Adrenal gland (tissue), 12 donors: ENCODE measurements around the gene TMPO. TPM values are rescaled to one million over a fixed set of nuclear protein-coding genes. Genes with fewer than 3 reads are reported as not detected.

Experiments used
- DNase-seq, 7 donors: peaks; one replicate each; pipeline ENCODE4 v3.0.0-alpha.2; 2019 to 2020
- H3K27ac ChIP-seq, 5 donors: fragments of 200-600 bp; sonication (generic) in 4 of 5; 1 replicate in 3 of 5; 2 replicates in 2 of 5; pipeline versions ENCODE4 v1.5.1 to v1.8.0; 2016 to 2020; ENCODE audit warnings: mild to moderate bottlenecking in 1 of 5
- H3K27me3 ChIP-seq: fragments of 200-600 bp; 2 replicates; pipeline ENCODE4 v1.8.0; 2021
- H3K36me3 ChIP-seq, 2 donors: fragments of 200-600 bp; replicated peaks in 1 of 2; 1 replicate in 1 of 2; 2 replicates in 1 of 2; pipeline versions ENCODE4 v1.5.1 to v1.8.0; 2018 to 2022
- H3K4me1 ChIP-seq, 2 donors: fragments of 200-600 bp; replicated peaks in 1 of 2; 1 replicate in 1 of 2; 2 replicates in 1 of 2; pipeline versions ENCODE4 v1.5.1 to v1.8.0; 2018 to 2021
- H3K4me3 ChIP-seq, 4 donors: fragments of 200-600 bp; sonication (generic) in 3 of 4; one replicate each; pipeline ENCODE4 v1.5.1; 2016 to 2018
- H3K9me3 ChIP-seq, 3 donors: fragments of 200-600 bp; sonication (generic) in 1 of 3; replicated peaks in 1 of 3; 1 replicate in 2 of 3; 2 replicates in 1 of 3; pipeline versions ENCODE4 v1.5.1 to v1.8.0; 2016 to 2021
- CTCF ChIP-seq, 6 experiments: fragments of 450-650 bp in 4 of 6; fragments of 200-600 bp in 2 of 6; sonication (generic) in 1 of 6; IDR thresholded peaks; 1 replicate in 5 of 6; 2 replicates in 1 of 6; pipeline versions ENCODE4 v1.5.1 to v1.8.0; 2016 to 2021; ENCODE audit warnings: antibody characterized with exemption in 6 of 6, mild to moderate bottlenecking in 2 of 6, moderate library complexity in 1 of 6
- POLR2A ChIP-seq, 2 donors: fragments of 450-650 bp; IDR thresholded peaks; one replicate each; pipeline ENCODE4 v1.6.1; 2017; ENCODE audit warnings: antibody characterized with exemption in 2 of 2, mild to moderate bottlenecking in 2 of 2, moderate library complexity in 1 of 2
- WGBS, 4 donors: extraction: QIAGEN DNeasy Blood & Tissue Kit in 2 of 4; methylation state at CpG; one replicate each; pipeline versions ENCODE4 v1.1.5 to v1.1.7; 2013 to 2017; 5-methylcytosine and 5-hydroxymethylcytosine counted together
- intact Hi-C, 2 donors: fragments of 100-400 bp; cut with DNase I; formaldehyde crosslinking; loops; one replicate each; pipeline versions ENCODE4 v1.14.1 to v1.15.0; 2022 to 2023
- polyA plus RNA-seq, 3 donors: library from polyadenylated mRNA; stranded (reverse); fragments of 200-250 nt in 2 of 3; fragments of 350-450 nt in 1 of 3; fragmentation: Illumina TruSeq in 1 of 3; extraction: RNeasy Lipid Tissue Mini Kit (QIAGEN cat#74804) in 1 of 3; gene quantifications; one replicate each; pipeline ENCODE4 v1.2.3, GENCODE V29; 2013 to 2014
- total RNA-seq, 9 donors: library from RNA; depleted of rRNA in 4 of 9; stranded (reverse); fragments of >200 nt in 4 of 9; fragments of 120-200 nt in 1 of 9; fragmentation: NEBNext Ultra II Directional in 1 of 9; extraction: Animal tissue kit (Norgen Biotek cat#: 25700) in 1 of 9; gene quantifications; one replicate each; pipeline versions ENCODE4 v1.1.0 to v1.2.4, GENCODE V29; 2013 to 2023
- donor health status: healthy with polysubstance abuse.
- donor health status: Bipolar disorder and iron deficiency.
- donor health status: DM: yes; HTN: yes; CAD: no.
- donor health status: DM: no; HTN: no; CAD: no.
- donor health status: DM: no; HTN: no; CAD: no.
- donor health status: DM: yes; HTN: yes; CAD: no.

The TMPO gene
- total and polyA plus RNA-seq, 12 donors: 8.7 to 111 (median 32.4) TPM

GRCh38 chr12:98469109-98469508 lies 46.3 kb upstream of the TMPO start:
- H3K9me3 ChIP-seq: no peaks in the 10 kb centered on the region
- WGBS, 4 donors: 87 to 96% (median 93%) methylated on average over 2 of the region's 2 CpGs
- TF ChIP-seq CTCF (IDR thresholded peaks at IDR 0.05) (no peak), POLR2A (IDR thresholded peaks at IDR 0.05) (no peak)

GRCh38 chr12:98470469-98471082 lies 44.8 kb upstream of the TMPO start:
- no peak for TF ChIP-seq POLR2A (IDR thresholded peaks at IDR 0.05)
- no peak for TF ChIP-seq CTCF (IDR thresholded peaks at IDR 0.05)
- no peak overlapping the region for H3K4me3 ChIP-seq
- H3K27ac ChIP-seq: peak overlapping the region in 2 of 5 donors; percentile 1 to 42
- peaks cover 6 to 17% of the 10 kb centered on the region in 2 donors for H3K4me1 ChIP-seq
- no peaks in the 10 kb centered on the region for H3K36me3 ChIP-seq
- H3K9me3 ChIP-seq: no peaks in the 10 kb centered on the region
- intact Hi-C loops: no loop called here
- WGBS, 4 donors: 52 to 67% (median 64%) methylated on average over 5 to 6 of the region's 6 CpGs
- peak in 4 of 7 donors; percentile 32 to 50 (median 42) for DNase-seq
- no peaks in the 10 kb centered on the region for H3K27me3 ChIP-seq

More at GRCh38 chr12:98469109-98469508, 46.3 kb upstream of the TMPO start:
- Histone ChIP-seq H3K4me3 (no peak overlapping the region), H3K27me3 (no peaks in the 10 kb centered on the region), H3K36me3 (no peaks in the 10 kb centered on the region), H3K4me1 (peaks cover 14 to 17% of the 10 kb centered on the region in 2 donors), H3K27ac (no peak overlapping the region)
- DNase-seq: no peak
- intact Hi-C loops: no loop called here

- no peaks in the 10 kb centered on the region for H3K36me3 ChIP-seq
- peaks cover 6 to 14% of the 10 kb centered on the region in 2 donors for H3K4me1 ChIP-seq
- TF ChIP-seq POLR2A (IDR thresholded peaks at IDR 0.05): no peak
- no peak for TF ChIP-seq CTCF (IDR thresholded peaks at IDR 0.05)
- intact Hi-C loops: no loop called here
- peak in 6 of 7 donors; percentile 22 to 74 (median 63) for DNase-seq
- no peaks in the 10 kb centered on the region for H3K27me3 ChIP-seq
- WGBS, 4 donors: 25 to 57% (median 38%) methylated on average over 3 of the region's 3 CpGs
- H3K27ac ChIP-seq: peak overlapping the region in 2 of 5 donors; percentile 1 to 42
- no peaks in the 10 kb centered on the region for H3K9me3 ChIP-seq
- H3K4me3 ChIP-seq: no peak overlapping the region
These were observed 44.3 kb upstream of the TMPO start for GRCh38 chr12:98471085-98471484.

GRCh38 chr12:98475565-98475908 lies 39.9 kb upstream of the TMPO start:
- H3K9me3 ChIP-seq: no peaks in the 10 kb centered on the region
- no peak for DNase-seq
- no peaks in the 10 kb centered on the region for H3K36me3 ChIP-seq
- peaks cover 6 to 10% of the 10 kb centered on the region in 2 donors for H3K4me1 ChIP-seq
- H3K4me3 ChIP-seq: no peak overlapping the region
- H3K27me3 ChIP-seq: no peaks in the 10 kb centered on the region
- H3K27ac ChIP-seq: peak overlapping the region in 3 of 5 donors; percentile 0 to 69 (median 62)
- intact Hi-C loops: no loop called here
- no peak for TF ChIP-seq CTCF (IDR thresholded peaks at IDR 0.05)
- TF ChIP-seq POLR2A (IDR thresholded peaks at IDR 0.05): no peak
